Epithelial cell of alveolus of lung (primary cell): ENCODE data around the gene MYOZ3. TPM values are rescaled to one million over a fixed set of nuclear protein-coding genes. Genes with fewer than 3 reads are reported as not detected.

ENCODE experiments used
- total RNA-seq: library from RNA; depleted of rRNA; stranded (reverse); fragments of >200 nt; gene quantifications from 2 replicates; pipeline ENCODE4 v1.2.1, GENCODE V29; 2015

MYOZ3 gene
- 0.26 and 0.40 TPM in 2 replicates for total RNA-seq

GRCh38 chr5:150661086-150661485, at the start of gene MYOZ3:
Gene MYOZ3 (plus strand): TSS chr5:150661251. CDS start chr5:150662942, 1,691 bp downstream.

GRCh38 chr5:150640311-150641005, 20.6 kb upstream of the MYOZ3 start, which contains the start of gene SYNPO:
Gene SYNPO (plus strand): TSS chr5:150640660. CDS start chr5:150648276, 7,616 bp downstream.

GRCh38 chr5:150700594-150701377, 39.7 kb downstream of the MYOZ3 start, which contains the start of gene RBM22:
Gene RBM22 (minus strand): TSS chr5:150701062. CDS start chr5:150700985, 77 bp downstream.

Other genes with a start within 250 kb of the MYOZ3 start
- 1.7 and 5.4 TPM in 2 replicates for gene CD74, start 248.3 kb upstream of the MYOZ3 start, total RNA-seq
- 3,859 and 4,461 TPM in 2 replicates for gene RPS14, start 211.5 kb upstream of the MYOZ3 start, total RNA-seq
- gene NDST1, start 153.1 kb upstream of the MYOZ3 start, total RNA-seq = 76.7 and 92.8 TPM in 2 replicates
- 14.1 and 15.3 TPM in 2 replicates for gene SYNPO, start 20.6 kb upstream of the MYOZ3 start, total RNA-seq
- 33.2 and 38.2 TPM in 2 replicates for gene RBM22, start 39.8 kb downstream of the MYOZ3 start, total RNA-seq
- 46.2 and 76.3 TPM in 2 replicates for gene DCTN4, start 97.8 kb downstream of the MYOZ3 start, total RNA-seq
- gene SMIM3, start 117.5 kb downstream of the MYOZ3 start, total RNA-seq = 63.6 and 95.3 TPM in 2 replicates
- gene IRGM, start 185.3 kb downstream of the MYOZ3 start, total RNA-seq = 13.3 TPM in 1 of 2 replicates, not detected in the other
- 3.6 and 6.6 TPM in 2 replicates for gene ZNF300, start 243.7 kb downstream of the MYOZ3 start, total RNA-seq